Thoracic aorta (tissue), 2 donors: Measurements from ENCODE around the gene ABLIM2. TPM values are rescaled to one million over a fixed set of nuclear protein-coding genes. Genes with fewer than 3 reads are reported as not detected.

Source experiments
- ATAC-seq: fragments of 150-250 bp; one replicate; pipeline ENCODE4 v1.8.0; 2017; ENCODE audit warnings: low read depth; ENCODE audit not compliant: insufficient number of reproducible peaks, low FRiP score
- DNase-seq: peaks from one replicate; pipeline ENCODE4 v3.0.0-alpha.2; 2020; ENCODE audit warnings: low spot score
- H3K27ac ChIP-seq, 2 donors: fragments of 200-600 bp; sonication (generic); 1 replicate in 1 of 2; 2 replicates in 1 of 2; pipeline ENCODE4 v1.5.1; 2016; ENCODE audit warnings: mild to moderate bottlenecking in 2 of 2, moderate library complexity in 2 of 2
- H3K27me3 ChIP-seq: fragments of 200-600 bp; sonication (generic); replicated peaks from 2 replicates; pipeline ENCODE4 v1.6.0; 2016; ENCODE audit warnings: mild to moderate bottlenecking; ENCODE audit not compliant: insufficient read depth
- H3K36me3 ChIP-seq: fragments of 200-600 bp; sonication (generic); one replicate; pipeline ENCODE4 v1.5.1; 2016
- H3K4me1 ChIP-seq, 2 donors: fragments of 200-600 bp; sonication (generic); 1 replicate in 1 of 2; 2 replicates in 1 of 2; pipeline versions ENCODE4 v1.5.1 to v1.6.0; 2016; ENCODE audit warnings: low read depth in 2 of 2, mild to moderate bottlenecking in 1 of 2; ENCODE audit not compliant: control insufficient read depth in 1 of 2
- H3K4me3 ChIP-seq: fragments of 200-600 bp; sonication (generic); 2 replicates; pipeline ENCODE4 v1.5.1; 2016; ENCODE audit warnings: mild to moderate bottlenecking
- H3K9me3 ChIP-seq: fragments of 200-600 bp; sonication (generic); 2 replicates; pipeline ENCODE4 v1.5.1; 2016
- total RNA-seq, 2 donors: library from RNA; depleted of rRNA; stranded (reverse); fragments of >200 nt; gene quantifications; one replicate each; pipeline versions ENCODE4 v1.1.0 to v1.2.3, GENCODE V29; 2016
- TF ChIP-seq, protein P1 (sequence below): fragments of 200-600 bp; sonication (generic); IDR thresholded peaks from one replicate; pipeline ENCODE4 v1.5.1; 2019; ENCODE audit warnings: antibody characterized with exemption

Gene ABLIM2
- total RNA-seq, 2 donors from 2014 or later = 25.6 to 28.6 TPM

- DNase-seq (no peak), ATAC-seq (no peak)
- no peak overlapping the region for H3K4me3 ChIP-seq
- peak overlapping the region in 1 of 2 donors; percentile 60 for H3K27ac ChIP-seq
- TF ChIP-seq, protein P1, sequence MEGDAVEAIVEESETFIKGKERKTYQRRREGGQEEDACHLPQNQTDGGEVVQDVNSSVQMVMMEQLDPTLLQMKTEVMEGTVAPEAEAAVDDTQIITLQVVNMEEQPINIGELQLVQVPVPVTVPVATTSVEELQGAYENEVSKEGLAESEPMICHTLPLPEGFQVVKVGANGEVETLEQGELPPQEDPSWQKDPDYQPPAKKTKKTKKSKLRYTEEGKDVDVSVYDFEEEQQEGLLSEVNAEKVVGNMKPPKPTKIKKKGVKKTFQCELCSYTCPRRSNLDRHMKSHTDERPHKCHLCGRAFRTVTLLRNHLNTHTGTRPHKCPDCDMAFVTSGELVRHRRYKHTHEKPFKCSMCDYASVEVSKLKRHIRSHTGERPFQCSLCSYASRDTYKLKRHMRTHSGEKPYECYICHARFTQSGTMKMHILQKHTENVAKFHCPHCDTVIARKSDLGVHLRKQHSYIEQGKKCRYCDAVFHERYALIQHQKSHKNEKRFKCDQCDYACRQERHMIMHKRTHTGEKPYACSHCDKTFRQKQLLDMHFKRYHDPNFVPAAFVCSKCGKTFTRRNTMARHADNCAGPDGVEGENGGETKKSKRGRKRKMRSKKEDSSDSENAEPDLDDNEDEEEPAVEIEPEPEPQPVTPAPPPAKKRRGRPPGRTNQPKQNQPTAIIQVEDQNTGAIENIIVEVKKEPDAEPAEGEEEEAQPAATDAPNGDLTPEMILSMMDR = no peak
- H3K27me3 ChIP-seq = no peaks in the 10 kb centered on the region
- H3K4me1 ChIP-seq = peaks cover 13 to 35% of the 10 kb centered on the region in 2 donors
- no peaks in the 10 kb centered on the region for H3K36me3 ChIP-seq
- no peaks in the 10 kb centered on the region for H3K9me3 ChIP-seq
Observed at GRCh38 chr4:7956934-7957656, 201.5 kb downstream of the ABLIM2 start.

- H3K27ac ChIP-seq = peak overlapping the region in 1 of 2 donors; percentile 60
- peaks cover 11 to 28% of the 10 kb centered on the region in 2 donors for H3K4me1 ChIP-seq
- no peaks in the 10 kb centered on the region for H3K36me3 ChIP-seq
- H3K27me3 ChIP-seq = no peaks in the 10 kb centered on the region
- H3K4me3 ChIP-seq = no peak overlapping the region
- DNase-seq (no peak), ATAC-seq (no peak)
- TF ChIP-seq, protein P1 = no peak
- no peaks in the 10 kb centered on the region for H3K9me3 ChIP-seq
Observed at GRCh38 chr4:7956270-7956808, 202.3 kb downstream of the ABLIM2 start.

DNA sequence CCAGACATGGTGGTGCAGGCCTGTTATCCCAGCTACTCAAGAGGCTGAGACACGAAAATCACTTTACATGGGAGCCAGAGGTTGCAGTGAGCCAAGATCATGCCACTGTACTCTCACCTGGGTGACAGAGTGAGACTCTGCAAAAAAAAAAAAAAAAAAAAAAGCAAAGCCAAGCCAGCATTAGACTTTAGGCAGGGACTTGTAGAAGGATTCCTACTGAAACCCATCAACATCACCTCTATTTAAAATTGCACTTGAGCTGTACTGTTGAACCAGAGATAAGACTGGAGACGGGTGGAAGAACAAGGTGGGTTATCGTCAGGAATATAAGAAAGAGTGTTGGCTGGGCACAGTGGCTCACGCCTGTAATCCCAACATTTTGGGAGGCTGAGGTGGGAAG lies 203.2 kb downstream of the ABLIM2 start:
- no peaks in the 10 kb centered on the region for H3K36me3 ChIP-seq
- ATAC-seq (no peak), DNase-seq (no peak)
- TF ChIP-seq, protein P1 = no peak
- no peaks in the 10 kb centered on the region for H3K9me3 ChIP-seq
- H3K27me3 ChIP-seq = no peaks in the 10 kb centered on the region
- H3K4me3 ChIP-seq = no peak overlapping the region
- peaks cover 4 to 19% of the 10 kb centered on the region in 2 donors for H3K4me1 ChIP-seq
- H3K27ac ChIP-seq = no peak overlapping the region

DNA sequence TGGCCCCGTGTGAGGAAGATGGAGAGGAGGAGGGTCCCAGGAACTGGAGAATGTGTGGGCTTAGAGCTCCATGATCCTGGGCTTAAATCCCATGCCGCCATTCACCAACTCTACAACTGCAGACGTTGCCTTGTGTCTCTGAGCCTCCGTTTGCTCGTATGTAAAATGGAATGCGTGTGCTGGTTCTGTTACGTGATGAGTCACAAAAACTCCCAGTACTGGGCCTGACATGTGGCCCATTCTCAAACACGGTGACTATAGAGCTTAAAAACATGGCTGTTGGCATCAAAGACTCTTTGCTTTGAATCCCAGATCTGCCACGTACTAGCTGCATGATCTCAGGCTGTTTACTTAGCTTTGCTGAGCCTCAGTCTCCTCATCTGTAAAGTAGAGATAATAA lies 206.0 kb downstream of the ABLIM2 start:
- Histone ChIP-seq H3K9me3 (no peaks in the 10 kb centered on the region), H3K27ac (no peak overlapping the region), H3K36me3 (no peaks in the 10 kb centered on the region), H3K4me1 (peaks cover 0 to 10% of the 10 kb centered on the region in 2 donors), H3K4me3 (no peak overlapping the region), H3K27me3 (no peaks in the 10 kb centered on the region)
- TF ChIP-seq, protein P1 = no peak
- ATAC-seq (no peak), DNase-seq (no peak)

GRCh38 chr4:7950301-7951092 lies 208.1 kb downstream of the ABLIM2 start:
- Histone ChIP-seq H3K9me3 (no peaks in the 10 kb centered on the region), H3K27me3 (no peaks in the 10 kb centered on the region), H3K36me3 (no peaks in the 10 kb centered on the region), H3K27ac (no peak overlapping the region), H3K4me3 (no peak overlapping the region), H3K4me1 (no peaks in the 10 kb centered on the region)
- ATAC-seq (no peak), DNase-seq (no peak)
- TF ChIP-seq, protein P1 = no peak
